Activated CD8-positive, alpha-beta memory T cell treated with anti-CD3 and anti-CD28 coated beads for 24 hours (primary cell): Measurements from ENCODE around the gene CADM4.
"Not testable (repeated sequence)": the region's sequence is repeated elsewhere in the genome, so short reads cannot be mapped to it uniquely, and the experiment has no call there.

Experiments used
- DNase-seq: peaks from one replicate; pipeline ENCODE4 v3.0.0-alpha.2; 2020

Gene CADM4

GRCh38 chr19:43605875-43606568, 33.6 kb downstream of the CADM4 start:
- DNase-seq, result no peak

GRCh38 chr19:43600326-43600725, 39.3 kb downstream of the CADM4 start:
- not testable (repeated sequence) for DNase-seq

- no peak for DNase-seq
Observed at GRCh38 chr19:43599635-43600295, 39.9 kb downstream of the CADM4 start.

DNA sequence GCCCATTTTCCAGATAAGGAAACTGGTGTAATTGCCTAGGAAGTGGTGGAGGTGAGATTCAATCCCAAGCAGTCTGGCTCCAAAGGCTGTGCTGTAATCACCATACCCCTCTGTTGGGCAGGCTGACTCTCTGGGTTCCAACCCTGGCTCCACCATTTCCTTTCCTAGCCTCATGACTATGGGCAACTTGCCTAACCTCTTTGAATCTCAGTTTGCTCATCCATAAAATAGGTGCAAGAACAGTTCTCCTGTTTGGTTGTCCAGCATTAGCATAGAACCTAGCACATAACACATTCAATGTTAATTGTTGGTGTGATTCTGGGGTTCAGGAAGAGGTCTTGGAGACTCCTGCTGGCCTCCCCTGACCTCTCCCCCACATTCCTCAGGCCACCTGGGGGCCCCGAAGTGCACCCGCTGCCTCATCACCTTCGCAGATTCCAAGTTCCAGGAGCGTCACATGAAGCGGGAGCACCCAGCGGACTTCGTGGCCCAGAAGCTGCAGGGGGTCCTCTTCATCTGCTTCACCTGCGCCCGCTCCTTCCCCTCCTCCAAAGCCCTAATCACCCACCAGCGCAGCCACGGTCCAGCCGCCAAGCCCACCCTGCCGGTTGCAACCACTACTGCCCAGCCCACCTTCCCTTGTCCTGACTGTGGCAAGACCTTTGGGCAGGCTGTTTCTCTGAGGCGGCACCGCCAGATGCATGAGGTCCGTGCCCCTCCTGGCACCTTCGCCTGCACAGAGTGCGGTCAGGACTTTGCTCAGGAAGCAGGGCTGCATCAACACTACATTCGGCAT, 41.0 kb downstream of the CADM4 start:
- no peak for DNase-seq

DNA sequence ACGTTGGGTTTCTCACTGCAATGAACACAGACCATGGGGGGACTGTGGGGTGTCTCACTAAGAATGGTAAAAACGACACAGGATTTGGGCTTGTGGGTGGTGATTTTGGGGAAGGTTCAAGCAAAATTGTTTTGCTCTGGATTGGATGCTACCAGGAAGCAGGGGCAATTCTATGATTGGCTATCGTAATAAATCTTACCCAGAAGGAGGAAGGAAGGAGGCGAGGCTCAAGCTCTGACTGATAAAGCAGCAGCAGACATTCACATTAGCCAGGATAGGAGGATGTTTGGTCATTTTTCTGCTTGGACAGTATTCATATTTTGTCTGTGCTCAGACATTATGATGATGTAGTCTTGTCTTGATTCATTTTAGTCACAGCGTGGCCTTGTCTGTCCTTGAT, 41.8 kb downstream of the CADM4 start:
- no peak for DNase-seq

DNA sequence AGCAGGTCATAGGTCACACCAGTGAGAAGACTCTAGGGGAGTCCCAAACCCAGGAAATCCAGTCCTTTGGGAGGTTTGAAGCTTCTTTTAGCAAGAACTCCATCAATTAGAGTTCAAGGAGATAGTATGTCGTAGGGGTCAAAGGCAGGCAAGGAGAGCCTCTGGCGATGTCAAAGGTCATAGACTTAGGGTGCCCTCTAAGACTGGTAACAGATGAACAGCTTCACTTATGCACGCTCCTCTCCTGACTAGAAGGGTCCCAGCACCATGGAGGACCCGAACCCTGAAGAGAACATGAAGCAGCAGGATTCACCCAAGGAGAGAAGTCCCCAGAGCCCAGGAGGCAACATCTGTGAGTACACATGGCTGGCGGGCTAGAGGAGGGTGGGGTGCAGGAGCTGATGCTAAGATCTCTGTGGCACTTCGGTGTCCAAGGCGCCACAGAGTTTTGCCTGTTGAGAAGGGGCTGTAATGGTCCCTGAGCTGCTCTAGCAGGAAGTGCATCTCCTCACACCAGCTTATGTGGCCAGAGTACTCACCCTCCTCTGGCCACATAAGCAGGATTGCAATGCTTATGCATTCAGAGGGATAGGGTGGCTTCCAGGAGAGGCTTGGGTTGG, 42.7 kb downstream of the CADM4 start:
- DNase-seq, result peak; percentile 58

- peak; percentile 100 for DNase-seq
Observed at GRCh38 chr19:43595999-43596841, 43.4 kb downstream of the CADM4 start, which contains the start of the genes IRGQ and ZNF576. Gene IRGQ (minus strand): TSS chr19:43596134. CDS start chr19:43595338, 796 bp downstream. Gene ZNF576 (plus strand): TSS chr19:43596595. CDS start chr19:43597109, 514 bp downstream.

DNA sequence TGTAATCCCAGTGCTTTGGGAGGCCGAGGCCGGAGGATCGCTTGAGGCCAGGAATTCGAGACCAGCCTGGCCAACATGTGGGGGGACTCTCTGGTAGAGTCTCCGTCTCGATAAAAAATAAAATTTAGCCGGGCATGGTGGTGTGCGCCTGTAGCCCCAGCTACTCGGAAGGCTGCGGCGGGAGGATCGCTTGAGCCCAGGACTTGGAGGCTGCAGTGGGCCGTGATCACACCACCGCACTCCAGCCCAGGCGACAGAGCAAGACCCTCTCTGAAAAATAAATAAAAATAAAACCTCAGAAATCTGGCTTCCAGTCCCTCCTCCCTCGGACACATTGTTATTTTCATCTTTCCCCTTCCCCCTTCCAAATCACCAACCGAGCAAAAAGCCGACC, 44.0 kb downstream of the CADM4 start:
- DNase-seq, result no peak

GRCh38 chr19:43594710-43595604, 44.7 kb downstream of the CADM4 start:
- DNase-seq, result peak; percentile 84

- DNase-seq, result no peak
Observed at GRCh38 chr19:43594081-43594697, 45.5 kb downstream of the CADM4 start.

DNA sequence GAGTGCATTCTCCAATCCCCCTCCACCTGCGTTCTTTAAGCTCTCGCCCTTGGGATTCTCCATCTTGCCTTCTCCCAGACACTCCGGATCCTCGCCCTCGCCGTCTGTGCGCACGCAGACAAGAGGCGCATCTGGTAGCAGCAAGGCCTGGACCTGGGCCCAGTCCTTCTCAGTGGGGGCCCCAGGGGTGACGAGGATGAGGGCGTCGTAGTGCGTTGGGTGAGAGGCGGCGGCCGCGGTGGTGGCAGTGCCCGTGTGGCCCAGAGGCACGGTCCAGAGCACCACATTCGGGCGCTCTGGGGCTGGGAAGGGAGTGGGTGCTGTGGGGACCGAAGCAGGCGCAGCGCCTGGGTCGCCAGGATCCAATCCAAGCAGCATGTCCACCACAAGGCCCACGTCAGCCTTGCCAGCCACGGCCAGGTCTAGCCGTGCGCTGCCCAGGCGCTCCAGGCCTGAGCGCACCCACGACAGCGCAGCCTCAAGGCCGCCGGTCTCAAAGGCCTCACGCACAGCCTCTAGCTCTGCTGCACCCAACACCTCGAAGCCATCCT, 46.8 kb downstream of the CADM4 start:
- no peak for DNase-seq

GRCh38 chr19:43591904-43592772, 47.5 kb downstream of the CADM4 start:
- no peak for DNase-seq

GRCh38 chr19:43589678-43590077, 50.0 kb downstream of the CADM4 start:
- no peak for DNase-seq

DNA sequence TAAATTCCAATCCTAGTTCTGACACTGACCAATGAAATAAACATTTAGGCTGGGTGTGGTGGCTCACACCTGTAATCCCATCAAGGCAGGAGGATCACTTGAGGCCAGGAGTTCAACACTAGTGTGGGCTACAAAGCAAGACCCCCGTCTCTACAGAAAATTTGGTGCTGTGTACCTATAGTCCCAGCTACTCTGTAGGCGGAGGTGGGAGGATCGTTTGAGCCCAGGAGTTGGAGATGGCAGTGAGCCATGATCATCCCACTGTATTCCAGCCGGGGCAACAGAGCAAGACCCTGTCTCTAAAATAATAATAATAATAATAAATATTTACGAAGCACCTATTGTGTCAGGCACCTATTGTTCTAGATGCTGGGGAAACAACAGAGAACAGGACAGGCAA, 50.4 kb downstream of the CADM4 start:
- DNase-seq, result no peak

DNA sequence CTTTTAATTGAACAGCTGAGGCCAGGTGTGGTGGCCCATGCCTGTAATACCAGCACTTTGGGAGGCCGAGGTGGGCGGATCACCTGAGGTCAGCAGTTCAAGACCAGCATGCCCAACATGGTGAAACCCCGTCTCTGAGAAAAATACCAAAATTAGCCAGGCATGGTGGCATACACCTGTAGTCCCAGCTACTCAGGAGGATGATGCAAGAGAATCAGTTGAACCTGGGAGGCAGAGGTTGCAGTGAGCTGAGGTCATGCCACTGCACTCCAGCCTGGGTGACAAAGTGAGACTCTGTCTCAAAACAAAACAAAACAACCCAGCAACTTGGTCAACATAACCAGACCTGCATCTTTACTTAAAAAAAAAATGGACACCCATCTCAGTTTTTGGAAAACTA, 52.6 kb downstream of the CADM4 start:
- DNase-seq, result not testable (repeated sequence)

DNA sequence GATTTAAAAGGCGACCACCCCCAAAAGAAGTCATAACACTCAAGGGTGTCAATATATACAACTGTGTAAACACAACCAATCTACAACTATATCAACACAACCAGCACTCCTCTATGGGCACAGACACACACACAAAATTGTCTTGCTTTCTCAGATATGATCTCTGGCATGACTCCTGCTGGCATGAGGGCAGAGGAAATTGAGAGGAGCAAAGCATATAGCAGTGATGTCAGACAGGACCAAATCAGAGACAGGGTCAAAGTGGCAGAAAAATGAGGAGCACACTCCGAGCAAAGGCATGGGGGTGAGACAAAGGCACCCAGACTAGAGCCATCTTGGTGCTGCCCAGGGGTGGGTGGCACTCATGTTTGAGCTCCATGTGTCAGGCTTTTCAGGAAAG, 53.3 kb downstream of the CADM4 start:
- DNase-seq, result no peak

- DNase-seq, result no peak
Observed at GRCh38 chr19:43584484-43584883, 55.2 kb downstream of the CADM4 start.

GRCh38 chr19:43582495-43582894, 57.2 kb downstream of the CADM4 start:
- no peak for DNase-seq

GRCh38 chr19:43581467-43581866, 58.2 kb downstream of the CADM4 start:
- DNase-seq, result no peak
